Measurements from ENCODE around the gene KIAA0040.

KIAA0040 gene

GRCh38 chr1:175157200-175157599 is 35.4 kb downstream of the KIAA0040 start:
- in situ Hi-C loops (cut with MboI; ENCODE audit: low sequenced_read_pairs, unreplicated experiment) = loop anchor here (5.0 kb wide), 1 partner anchor 165 kb away; no protein-coding TSS in a partner anchor
- no peak for DNase-seq (ENCODE audit: low spot score)
- no peak for TF ChIP-seq CTCF (IDR thresholded peaks at IDR 0.05; ENCODE audit: borderline replicate concordance, control extremely low read depth, extremely low read depth, insufficient read depth, missing control alignments)

- DNase-seq (ENCODE audit: low spot score) = no peak
- in situ Hi-C loops (cut with MboI; ENCODE audit: low sequenced_read_pairs, unreplicated experiment) = loop anchor here (5.0 kb wide), 1 partner anchor 166 kb away; no protein-coding TSS in a partner anchor
- no peak for TF ChIP-seq CTCF (IDR thresholded peaks at IDR 0.05; ENCODE audit: borderline replicate concordance, control extremely low read depth, extremely low read depth, insufficient read depth, missing control alignments)
These were observed 36.6 kb downstream of the KIAA0040 start for GRCh38 chr1:175155936-175156335.

- DNase-seq (ENCODE audit: low spot score) = no peak
- in situ Hi-C loops (cut with MboI; ENCODE audit: low sequenced_read_pairs, unreplicated experiment) = loop anchor here (5.0 kb wide), 1 partner anchor 167 kb away; no protein-coding TSS in a partner anchor
- no peak for TF ChIP-seq CTCF (IDR thresholded peaks at IDR 0.05; ENCODE audit: borderline replicate concordance, control extremely low read depth, extremely low read depth, insufficient read depth, missing control alignments)
These were observed 37.1 kb downstream of the KIAA0040 start for GRCh38 chr1:175155473-175155856.

GRCh38 chr1:175154629-175155472 is 37.7 kb downstream of the KIAA0040 start:
- TF ChIP-seq CTCF (IDR thresholded peaks at IDR 0.05; ENCODE audit: borderline replicate concordance, control extremely low read depth, extremely low read depth, insufficient read depth, missing control alignments) = peak; percentile 88
- peak; percentile 73 for DNase-seq (ENCODE audit: low spot score)
- in situ Hi-C loops (cut with MboI; ENCODE audit: low sequenced_read_pairs, unreplicated experiment) = loop anchor here (5.0 kb wide), 1 partner anchor 167 kb away; no protein-coding TSS in a partner anchor

- peak; percentile 85 for TF ChIP-seq CTCF (IDR thresholded peaks at IDR 0.05; ENCODE audit: borderline replicate concordance, control extremely low read depth, extremely low read depth, insufficient read depth, missing control alignments)
- in situ Hi-C loops (cut with MboI; ENCODE audit: low sequenced_read_pairs, unreplicated experiment) = no loop called here
- DNase-seq (ENCODE audit: low spot score) = peak; percentile 77
These were observed 40.4 kb downstream of the KIAA0040 start for GRCh38 chr1:175152006-175152652.

GRCh38 chr1:175150596-175151319 is 41.8 kb downstream of the KIAA0040 start:
- no peak for DNase-seq (ENCODE audit: low spot score)
- no peak for TF ChIP-seq CTCF (IDR thresholded peaks at IDR 0.05; ENCODE audit: borderline replicate concordance, control extremely low read depth, extremely low read depth, insufficient read depth, missing control alignments)
- in situ Hi-C loops (cut with MboI; ENCODE audit: low sequenced_read_pairs, unreplicated experiment) = no loop called here

Measured in GM13976 (cell line).